Measurements from ENCODE around the gene KIF3C.

KIF3C gene

GRCh38 chr2:26011990-26012856 lies 29.9 kb upstream of the KIF3C start:
- H3K4me1 ChIP-seq = peaks cover 28% of the 10 kb centered on the region
- no peaks in the 10 kb centered on the region for H3K36me3 ChIP-seq (ENCODE audit: control insufficient read depth, insufficient read depth, low read length)
- TF ChIP-seq CTCF (IDR thresholded peaks at IDR 0.05) = no peak
- H3K79me2 ChIP-seq = no peaks in the 10 kb centered on the region
- no peak overlapping the region for H3K9ac ChIP-seq
- peak overlapping the region; percentile 45 for H3K4me2 ChIP-seq (ENCODE audit: low read length)
- H2AFZ ChIP-seq = peak overlapping the region; percentile 59
- peak overlapping the region; percentile 78 for H3K27ac ChIP-seq
- H3K27me3 ChIP-seq (ENCODE audit: control insufficient read depth, insufficient read depth, low read length) = no peaks in the 10 kb centered on the region
- H3K9me3 ChIP-seq (ENCODE audit: control insufficient read depth, low read length) = no peaks in the 10 kb centered on the region
- peak overlapping the region; percentile 1 for H3K4me3 ChIP-seq (ENCODE audit: low read depth, low read length)

- Histone ChIP-seq H3K27ac (peak overlapping the region; percentile 78), H3K4me1 (peaks cover 27% of the 10 kb centered on the region)
Observed at GRCh38 chr2:26011609-26011989, 29.3 kb upstream of the KIF3C start.

GRCh38 chr2:26010943-26011342 lies 28.6 kb upstream of the KIF3C start:
- no peak overlapping the region for H3K9ac ChIP-seq
- no peak overlapping the region for H3K4me3 ChIP-seq (ENCODE audit: low read depth, low read length)
- H3K27me3 ChIP-seq (ENCODE audit: control insufficient read depth, insufficient read depth, low read length) = no peaks in the 10 kb centered on the region
- H3K4me1 ChIP-seq = peaks cover 27% of the 10 kb centered on the region
- H3K4me2 ChIP-seq (ENCODE audit: low read length) = no peak overlapping the region
- no peaks in the 10 kb centered on the region for H3K36me3 ChIP-seq (ENCODE audit: control insufficient read depth, insufficient read depth, low read length)
- H3K27ac ChIP-seq = no peak overlapping the region
- no peaks in the 10 kb centered on the region for H3K9me3 ChIP-seq (ENCODE audit: control insufficient read depth, low read length)
- H2AFZ ChIP-seq = no peak overlapping the region
- H3K79me2 ChIP-seq = no peaks in the 10 kb centered on the region
- no peak for TF ChIP-seq CTCF (IDR thresholded peaks at IDR 0.05)

More at GRCh38 chr2:26011609-26011989, 29.3 kb upstream of the KIF3C start:
- H3K9me3 ChIP-seq (ENCODE audit: control insufficient read depth, low read length) = no peaks in the 10 kb centered on the region
- no peaks in the 10 kb centered on the region for H3K27me3 ChIP-seq (ENCODE audit: control insufficient read depth, insufficient read depth, low read length)
- H3K9ac ChIP-seq = no peak overlapping the region
- H3K79me2 ChIP-seq = no peaks in the 10 kb centered on the region
- H3K36me3 ChIP-seq (ENCODE audit: control insufficient read depth, insufficient read depth, low read length) = no peaks in the 10 kb centered on the region
- H3K4me3 ChIP-seq (ENCODE audit: low read depth, low read length) = no peak overlapping the region
- no peak for TF ChIP-seq CTCF (IDR thresholded peaks at IDR 0.05)
- H2AFZ ChIP-seq = peak overlapping the region; percentile 59
- peak overlapping the region; percentile 45 for H3K4me2 ChIP-seq (ENCODE audit: low read length)

GRCh38 chr2:26009567-26009963 lies 27.3 kb upstream of the KIF3C start:
- no peaks in the 10 kb centered on the region for H3K36me3 ChIP-seq (ENCODE audit: control insufficient read depth, insufficient read depth, low read length)
- peak overlapping the region; percentile 91 for H3K27ac ChIP-seq
- H3K9me3 ChIP-seq (ENCODE audit: control insufficient read depth, low read length) = no peaks in the 10 kb centered on the region
- peaks cover 27% of the 10 kb centered on the region for H3K4me1 ChIP-seq
- H3K4me3 ChIP-seq (ENCODE audit: low read depth, low read length) = no peak overlapping the region
- TF ChIP-seq CTCF (IDR thresholded peaks at IDR 0.05) = no peak
- no peaks in the 10 kb centered on the region for H3K27me3 ChIP-seq (ENCODE audit: control insufficient read depth, insufficient read depth, low read length)
- H3K79me2 ChIP-seq = no peaks in the 10 kb centered on the region
- H2AFZ ChIP-seq = peak overlapping the region; percentile 72
- no peak overlapping the region for H3K4me2 ChIP-seq (ENCODE audit: low read length)
- H3K9ac ChIP-seq = no peak overlapping the region
